Nephron progenitor cell (in vitro differentiated cells): ENCODE results near the gene ADRB2.
"Not testable (repeated sequence)": the region's sequence is repeated elsewhere in the genome, so short reads cannot be mapped to it uniquely, and the experiment has no call there.

Experiments used
- DNase-seq: peaks from one replicate; pipeline ENCODE4 v3.0.0; 2021
- H3K27ac Mint-ChIP-seq: 2 replicates; pipeline ENCODE4 v1.8.0; 2021; ENCODE audit warnings: mild to moderate bottlenecking, moderate library complexity, mixed read lengths
- H3K27me3 Mint-ChIP-seq: 2 replicates; pipeline ENCODE4 v1.8.0; 2021; ENCODE audit warnings: mild to moderate bottlenecking, low read depth, mixed read lengths; ENCODE audit not compliant: poor library complexity
- H3K36me3 Mint-ChIP-seq: 2 replicates; pipeline ENCODE4 v1.8.0; 2021; ENCODE audit warnings: low read depth, mixed read lengths
- H3K4me1 Mint-ChIP-seq: 2 replicates; pipeline ENCODE4 v1.8.0; 2021; ENCODE audit warnings: mixed read lengths
- H3K4me3 Mint-ChIP-seq: 2 replicates; pipeline ENCODE4 v1.8.0; 2021; ENCODE audit warnings: mild to moderate bottlenecking, moderate library complexity, mixed read lengths
- H3K9me3 Mint-ChIP-seq: 2 replicates; pipeline ENCODE4 v1.8.0; 2021; ENCODE audit warnings: mild to moderate bottlenecking, moderate library complexity, mixed read lengths
- CTCF ChIP-seq: fragments of 200-600 bp; sonication (generic); IDR thresholded peaks from 2 replicates; pipeline ENCODE4 v1.5.0; 2021; ENCODE audit warnings: antibody characterized with exemption

ADRB2 gene

GRCh38 chr5:148873690-148874485 lies 47.5 kb downstream of the ADRB2 start:
- no peak overlapping the region for H3K4me3 Mint-ChIP-seq
- no peaks in the 10 kb centered on the region for H3K4me1 Mint-ChIP-seq
- no peak for DNase-seq
- peak overlapping the region; percentile 58 for H3K27ac Mint-ChIP-seq
- peaks cover 17% of the 10 kb centered on the region for H3K27me3 Mint-ChIP-seq
- no peak for TF ChIP-seq CTCF
- no peaks in the 10 kb centered on the region for H3K9me3 Mint-ChIP-seq
- H3K36me3 Mint-ChIP-seq: no peaks in the 10 kb centered on the region

- no peak for TF ChIP-seq CTCF
- Mint-ChIP-seq H3K36me3 (no peaks in the 10 kb centered on the region), H3K27me3 (peaks cover 17% of the 10 kb centered on the region), H3K4me3 (no peak overlapping the region), H3K9me3 (no peaks in the 10 kb centered on the region), H3K4me1 (no peaks in the 10 kb centered on the region), H3K27ac (no peak overlapping the region)
- DNase-seq: no peak
These were observed 48.9 kb downstream of the ADRB2 start for GRCh38 chr5:148875205-148875875.

GRCh38 chr5:148877436-148877835 lies 51.0 kb downstream of the ADRB2 start:
- not testable (repeated sequence) for H3K9me3 Mint-ChIP-seq, H3K4me3 Mint-ChIP-seq
- H3K27me3 Mint-ChIP-seq: peaks cover 14% of the 10 kb centered on the region

More at GRCh38 chr5:148877436-148877835, 51.0 kb downstream of the ADRB2 start:
- H3K27ac Mint-ChIP-seq, H3K36me3 Mint-ChIP-seq, DNase-seq, H3K4me1 Mint-ChIP-seq: not testable (repeated sequence)
